GM21576 (cell line): ENCODE results near the gene PDGFB.
A peak's percentile ranks its signal among the peaks of the same experiment; 100 is the strongest.

Experiments used
- ATAC-seq: cut with Tn5 transposase; IDR thresholded peaks from one replicate; pipeline ENCODE4 v1.9.1; 2021; ENCODE audit warnings: mild to moderate bottlenecking, moderate library complexity; ENCODE audit not compliant: unreplicated experiment

PDGFB gene

DNA sequence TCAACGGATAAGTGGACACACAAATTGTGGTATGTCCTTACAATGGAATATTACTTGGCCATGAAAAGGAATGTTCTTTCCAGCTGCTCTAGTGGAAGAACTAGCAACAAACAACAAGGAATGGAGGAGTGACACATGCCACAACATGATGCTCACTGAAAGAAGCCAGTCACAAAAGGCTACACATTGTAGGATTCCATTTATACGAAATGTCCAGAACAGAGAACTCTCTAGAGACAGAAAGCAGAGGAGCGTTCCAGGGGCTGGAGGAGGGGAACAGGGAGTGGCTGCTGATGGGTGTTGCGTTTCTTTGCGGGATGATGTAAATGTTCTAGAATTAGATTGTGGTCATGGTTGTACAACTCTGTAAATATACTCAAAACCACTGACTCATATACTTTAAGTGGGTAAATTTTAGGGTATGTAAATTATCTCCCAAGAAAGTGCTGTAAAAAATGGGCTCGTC lies 32.4 kb upstream of the PDGFB start:
- no peak for ATAC-seq

DNA sequence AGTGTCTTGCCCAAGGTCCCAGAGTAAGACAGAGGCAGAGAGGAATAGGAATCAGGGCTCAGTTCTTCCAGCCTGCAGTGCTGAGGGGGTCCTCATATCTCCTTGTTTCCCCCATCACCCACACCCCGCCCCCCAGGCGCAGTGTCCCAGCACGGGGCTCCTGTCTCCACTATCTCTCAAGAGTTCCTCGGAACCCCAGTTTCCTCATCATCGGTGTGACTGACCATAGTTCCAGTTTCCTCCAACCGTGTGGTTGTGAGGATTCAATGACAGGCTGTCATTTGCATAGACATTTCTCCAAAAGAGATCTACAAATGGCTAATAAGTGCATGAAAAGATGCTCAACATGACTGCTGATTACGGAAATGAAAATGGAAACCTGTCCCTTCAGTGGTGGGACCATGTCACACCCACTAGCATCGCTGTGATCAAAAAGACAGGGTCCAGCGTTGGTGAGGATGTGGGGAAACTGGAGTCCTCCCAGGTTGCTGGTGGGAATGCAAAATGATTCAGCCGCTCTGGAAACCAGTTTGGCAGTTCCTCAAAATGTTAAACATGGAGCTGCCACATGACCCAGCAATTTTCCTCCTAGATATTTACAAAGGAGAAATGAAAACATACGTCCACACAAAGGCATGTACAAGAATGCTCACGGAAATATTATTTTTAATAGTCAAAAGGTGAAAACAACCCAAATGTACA lies 31.8 kb upstream of the PDGFB start:
- ATAC-seq = no peak

DNA sequence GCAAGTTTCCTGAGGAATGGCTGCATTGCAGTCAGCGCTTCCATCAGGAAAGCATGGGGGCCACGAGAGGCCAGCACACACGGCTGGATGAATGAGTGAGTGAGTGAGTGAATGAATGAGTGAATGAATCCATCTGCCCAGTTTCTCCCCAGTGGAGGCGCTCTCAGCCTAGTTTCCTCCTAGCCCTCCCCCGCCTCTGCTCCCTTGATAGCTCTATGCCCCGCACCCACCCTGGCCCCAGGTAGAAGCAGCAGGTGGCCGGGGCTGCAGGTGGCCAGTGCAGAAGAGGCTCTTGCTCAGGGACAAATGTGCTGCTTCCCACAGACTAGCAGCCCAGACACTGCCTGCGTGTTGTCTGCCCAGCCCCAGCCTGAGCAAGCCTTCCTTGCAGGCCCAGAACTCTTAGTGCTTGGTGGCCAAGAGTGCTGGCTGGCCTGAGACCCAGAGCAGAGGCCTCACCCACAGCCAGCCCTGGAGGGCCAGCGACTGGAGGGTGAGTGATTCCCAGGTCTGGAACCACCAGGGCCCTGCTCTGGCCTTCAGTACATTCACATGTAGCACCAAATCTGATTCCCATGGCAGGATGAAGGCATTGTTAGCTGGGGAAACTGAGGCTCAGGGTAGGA lies 31.1 kb upstream of the PDGFB start:
- ATAC-seq = no peak

DNA sequence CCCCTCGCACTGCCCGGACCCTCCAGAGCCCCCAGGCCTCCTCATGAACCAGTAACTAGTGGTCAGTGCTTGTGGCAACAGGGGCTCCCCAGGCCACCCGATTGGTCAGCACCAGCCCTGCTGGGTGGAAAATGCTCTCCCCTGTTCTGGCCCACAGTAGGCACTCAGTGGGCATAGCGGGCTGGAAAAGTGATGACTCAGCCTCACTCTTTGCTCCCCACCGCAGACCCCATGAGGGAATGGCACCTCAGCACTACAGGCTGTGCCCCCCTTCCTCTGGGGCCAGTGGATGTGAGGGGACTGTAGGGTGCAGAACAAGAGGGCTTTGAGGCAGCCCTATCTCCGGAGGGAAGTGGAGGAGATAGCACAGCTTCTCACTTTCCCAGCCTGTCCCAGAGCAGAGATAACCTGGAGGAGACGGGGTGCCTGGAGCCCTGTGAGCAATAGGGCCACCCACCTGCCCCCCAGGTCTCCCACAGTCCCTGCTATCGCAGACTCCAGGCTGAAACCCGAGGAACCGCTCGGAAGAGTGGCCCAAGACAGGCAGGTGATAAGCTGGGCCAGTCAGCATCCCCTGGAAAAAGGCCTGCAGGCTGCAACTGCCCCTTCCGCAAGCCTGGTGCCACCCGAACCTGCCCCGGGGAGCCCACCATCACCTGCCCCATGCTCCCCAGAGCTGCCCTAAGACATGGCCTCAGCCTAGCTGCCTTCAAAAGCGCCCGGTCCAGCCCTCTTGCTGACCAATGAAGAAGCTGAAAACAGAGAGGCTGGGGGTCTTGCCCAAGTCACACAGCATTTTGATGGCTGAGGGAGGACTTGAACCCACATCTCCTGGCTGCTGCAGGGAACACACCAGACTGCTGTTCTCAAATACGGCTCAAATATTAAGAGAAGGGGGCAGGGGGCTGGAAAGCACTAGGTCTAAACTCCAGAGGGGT lies 29.4 kb upstream of the PDGFB start:
- ATAC-seq = no peak

DNA sequence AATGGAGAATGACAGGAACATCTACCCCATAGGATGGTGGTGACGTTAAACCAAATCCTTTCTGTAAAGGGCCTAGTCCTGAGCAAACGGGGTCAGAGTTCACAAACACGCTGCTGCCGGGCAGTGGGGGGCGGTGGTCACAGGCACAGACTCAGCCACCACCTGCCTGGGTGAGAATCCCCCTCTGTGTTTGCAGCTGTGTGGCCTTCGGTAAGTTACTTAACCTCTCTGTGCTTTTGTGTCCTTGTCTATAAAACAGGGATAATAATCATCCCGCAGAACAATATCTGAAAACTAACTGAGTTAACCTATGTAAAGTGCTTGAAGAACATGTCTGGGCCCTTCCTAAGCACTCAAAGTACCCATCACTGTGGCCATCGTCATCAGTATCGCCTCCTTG lies 26.0 kb upstream of the PDGFB start:
- ATAC-seq = no peak

DNA sequence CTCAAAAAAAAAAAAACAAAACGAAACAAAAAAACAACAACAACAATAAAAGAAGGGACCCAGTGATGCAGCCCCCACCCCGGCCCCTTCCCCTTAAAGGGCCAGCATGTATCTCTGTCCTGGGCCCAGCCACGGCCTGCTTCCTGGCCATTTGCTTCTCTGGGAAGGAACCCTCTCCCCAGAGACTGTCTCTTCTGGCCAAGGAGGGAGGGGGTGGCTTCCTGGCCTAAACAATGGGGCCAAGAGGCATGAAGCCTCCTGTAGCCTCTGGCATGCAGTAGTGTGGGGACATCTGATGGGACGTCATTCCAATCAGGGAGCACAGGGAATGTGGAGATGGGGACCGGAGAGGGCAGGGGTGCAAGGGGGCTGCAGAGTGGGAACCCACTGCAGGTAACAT lies 25.5 kb upstream of the PDGFB start:
- ATAC-seq = no peak

DNA sequence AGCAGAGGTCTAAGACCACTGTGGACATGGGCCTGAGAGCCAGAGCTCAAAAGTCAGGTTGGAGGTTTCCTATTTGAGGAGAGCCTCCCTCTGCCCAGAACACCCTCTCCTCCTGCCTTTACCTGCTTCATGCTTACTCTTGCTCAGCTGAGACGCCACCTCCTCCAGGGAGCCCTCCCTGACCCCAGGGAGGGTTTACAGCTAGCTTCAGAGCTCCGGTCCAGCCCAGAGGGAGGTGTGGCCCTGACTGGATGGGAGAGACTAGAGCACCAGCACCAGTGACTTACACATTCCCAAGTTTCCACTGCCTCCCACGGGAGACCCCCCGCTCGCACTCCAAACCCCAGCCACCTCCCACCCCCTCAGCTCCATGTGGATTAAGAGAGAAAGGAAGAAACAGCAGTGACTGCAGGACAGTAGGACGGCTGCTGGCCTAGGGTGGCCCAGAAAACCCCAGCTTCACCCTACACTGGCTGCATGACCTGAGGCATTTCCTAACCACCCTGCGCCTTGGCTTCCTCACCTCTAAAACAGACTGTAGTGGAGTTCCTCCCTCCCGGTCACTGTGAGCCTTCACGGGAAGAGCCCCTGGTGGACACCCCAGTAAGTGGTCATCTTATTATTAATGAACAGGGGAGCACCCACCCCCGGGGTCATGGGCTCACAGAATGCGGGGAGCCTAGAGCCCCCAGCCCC lies 24.5 kb upstream of the PDGFB start:
- no peak for ATAC-seq

DNA sequence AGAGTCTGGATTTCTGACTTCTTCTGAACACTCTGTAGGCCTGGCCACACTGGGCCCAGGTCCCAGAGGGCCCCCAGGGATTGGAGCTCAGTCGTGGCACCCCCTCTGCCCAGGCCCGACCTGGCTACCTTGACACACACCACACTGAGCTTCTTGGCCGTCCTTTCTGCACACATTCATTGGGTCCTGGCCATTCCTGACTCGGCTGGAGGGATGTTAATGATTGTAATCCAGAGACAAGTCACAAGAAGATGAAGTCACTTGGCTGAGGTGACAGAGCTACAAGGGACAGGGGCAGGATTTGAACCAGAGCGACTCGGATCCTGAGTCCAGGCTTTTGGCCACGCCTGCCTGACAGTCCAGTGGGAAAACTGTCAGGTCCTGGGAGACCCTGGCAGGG lies 23.9 kb upstream of the PDGFB start:
- no peak for ATAC-seq

DNA sequence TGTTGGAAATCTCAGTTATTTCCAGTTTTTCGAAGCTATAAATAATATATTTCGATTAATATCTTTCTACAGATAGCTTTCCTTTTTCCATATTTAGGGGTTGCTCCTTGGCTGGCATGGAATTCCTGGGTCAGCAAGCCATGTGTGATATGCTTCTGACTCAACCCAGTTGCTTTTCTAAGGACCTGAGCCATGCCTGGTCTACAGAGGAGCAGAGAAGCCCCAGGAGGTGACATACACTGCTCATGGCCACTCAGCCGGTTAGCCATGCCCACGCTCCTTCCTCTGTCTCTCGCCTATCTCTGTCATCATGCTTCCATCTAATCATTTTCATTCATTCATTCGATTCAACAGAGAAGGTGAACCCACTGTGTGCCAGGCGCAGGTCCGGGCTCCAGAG lies 23.2 kb upstream of the PDGFB start:
- no peak for ATAC-seq

DNA sequence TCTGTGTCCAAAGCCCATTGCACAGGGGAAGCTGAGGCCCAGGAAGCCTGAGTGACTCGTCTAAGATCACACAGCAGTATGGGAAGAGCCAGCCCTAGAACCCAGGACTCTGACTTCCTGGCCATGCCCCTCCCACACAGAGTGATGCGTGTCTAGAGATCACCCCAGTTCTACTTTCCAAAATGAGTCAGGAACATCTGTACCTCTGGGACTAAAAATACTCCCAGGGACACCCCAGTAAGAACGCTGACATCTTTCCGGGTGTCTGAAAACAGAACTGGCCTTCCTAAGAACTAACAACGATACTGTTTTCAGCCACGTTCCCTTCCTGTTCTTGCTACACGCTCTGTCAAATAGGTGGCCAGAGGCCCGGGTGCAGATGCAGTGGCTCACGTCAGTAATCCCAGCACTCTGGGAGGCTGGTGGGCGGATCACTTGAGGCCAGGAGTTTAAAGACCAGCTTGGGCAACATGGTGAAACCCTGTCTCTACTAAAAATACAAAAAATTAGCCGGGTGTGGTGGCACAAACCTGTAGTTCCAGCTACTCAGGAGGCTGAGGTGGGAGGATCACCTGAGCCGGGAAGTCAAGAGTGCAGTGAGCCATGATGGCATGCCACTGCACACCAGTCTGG lies 21.7 kb upstream of the PDGFB start:
- peak; percentile 68 for ATAC-seq

DNA sequence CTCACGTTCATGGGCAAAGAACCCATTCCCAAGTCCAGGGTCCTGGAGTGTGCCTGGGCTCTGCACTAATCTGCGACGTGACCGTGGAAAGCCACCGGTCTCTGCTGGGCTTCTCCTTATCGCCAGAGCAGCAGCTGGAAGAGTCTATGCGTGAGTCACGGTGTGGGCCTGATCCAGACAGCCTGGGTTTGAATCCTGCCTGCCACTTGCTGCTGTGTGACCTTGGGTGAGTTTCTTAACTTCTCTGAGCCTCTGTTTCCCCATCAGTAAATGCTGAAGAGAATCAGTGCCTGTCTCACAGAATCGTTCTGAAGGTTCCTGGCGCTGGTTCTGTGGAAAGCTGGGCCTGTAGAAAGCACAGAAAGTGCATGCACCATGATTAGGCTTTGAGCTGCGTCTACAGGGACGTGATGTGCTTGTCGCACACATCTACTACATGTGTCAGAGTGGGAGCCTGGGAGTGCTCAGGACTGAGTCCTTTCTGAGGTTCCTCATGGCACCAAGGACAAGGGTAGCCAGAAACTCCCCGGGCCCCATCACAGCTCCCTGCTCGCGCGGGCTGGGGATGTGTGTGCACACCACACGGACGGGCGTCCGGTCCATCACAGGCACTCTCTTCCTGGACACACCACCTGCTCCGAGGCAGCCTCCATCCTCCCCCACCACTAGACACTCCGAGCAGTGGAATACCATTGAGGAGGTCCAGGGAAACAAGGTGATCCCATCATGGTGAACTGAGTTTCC lies 20.5 kb upstream of the PDGFB start:
- no peak for ATAC-seq

DNA sequence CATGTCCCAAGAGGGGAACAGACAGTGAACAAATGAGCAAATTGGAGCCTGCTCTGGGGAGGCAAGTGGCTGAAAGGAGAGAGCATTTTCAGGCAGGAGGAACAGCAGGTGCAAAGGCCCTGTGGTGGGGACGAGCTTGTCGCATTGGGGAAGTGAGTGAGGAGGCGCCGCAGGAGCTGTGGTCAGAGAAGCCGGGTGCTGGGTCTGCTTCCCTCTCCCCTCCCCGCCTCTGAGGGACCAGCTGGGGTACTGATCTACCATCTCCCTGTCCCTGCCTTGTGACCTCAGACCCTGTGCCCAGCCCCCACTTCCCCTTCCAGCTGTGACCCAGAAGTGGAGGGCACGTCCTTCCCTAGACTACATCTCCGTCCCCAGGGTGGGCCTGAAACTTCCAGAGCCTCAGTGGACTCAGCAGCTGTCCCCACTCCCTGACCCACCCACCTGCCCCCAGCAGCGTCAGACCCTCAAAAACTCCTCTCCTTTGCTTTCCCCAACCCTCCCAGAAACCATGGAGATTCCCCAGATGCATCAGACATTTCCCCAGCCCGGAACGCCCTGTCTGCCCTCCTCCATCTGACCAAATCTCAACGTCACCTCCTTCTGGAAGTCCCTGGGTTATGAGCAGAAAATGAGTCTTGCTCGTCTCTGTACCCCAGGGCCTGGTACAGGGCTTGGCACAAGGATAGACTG lies 19.7 kb upstream of the PDGFB start:
- ATAC-seq = no peak

DNA sequence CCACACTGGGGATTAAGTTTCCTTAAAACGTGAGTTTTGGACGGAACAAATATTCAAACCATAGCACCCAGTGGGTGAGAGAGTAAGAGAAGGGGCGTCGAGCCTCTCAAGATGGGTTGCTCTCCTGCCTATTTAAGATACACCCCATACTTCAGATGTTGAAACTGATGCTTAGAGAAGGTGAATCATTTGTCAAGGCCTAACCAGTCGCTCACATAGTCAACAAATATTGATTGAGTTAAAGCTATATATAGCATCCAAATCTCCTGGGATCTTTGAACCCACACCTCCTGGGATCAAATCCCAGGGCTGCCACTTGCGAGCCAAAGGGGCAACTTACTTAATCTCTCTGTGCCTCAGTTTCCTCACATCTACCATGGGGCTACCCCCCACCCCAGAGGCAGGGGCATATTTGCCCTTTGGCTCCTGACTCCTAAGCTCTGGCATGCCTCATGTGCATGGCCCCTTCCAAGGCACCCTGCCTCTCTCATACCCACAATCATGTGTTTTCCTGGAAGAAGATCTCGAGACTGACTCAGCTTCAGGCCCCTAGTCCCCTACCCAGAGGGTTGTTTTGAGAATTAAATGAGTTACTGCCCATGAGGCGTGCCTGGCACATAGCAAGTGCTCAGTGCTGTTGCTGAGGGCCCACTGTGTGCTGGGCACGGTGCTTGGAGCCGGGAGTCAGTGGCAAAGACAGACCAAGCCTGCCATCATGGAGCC lies 19.0 kb upstream of the PDGFB start:
- no peak for ATAC-seq

DNA sequence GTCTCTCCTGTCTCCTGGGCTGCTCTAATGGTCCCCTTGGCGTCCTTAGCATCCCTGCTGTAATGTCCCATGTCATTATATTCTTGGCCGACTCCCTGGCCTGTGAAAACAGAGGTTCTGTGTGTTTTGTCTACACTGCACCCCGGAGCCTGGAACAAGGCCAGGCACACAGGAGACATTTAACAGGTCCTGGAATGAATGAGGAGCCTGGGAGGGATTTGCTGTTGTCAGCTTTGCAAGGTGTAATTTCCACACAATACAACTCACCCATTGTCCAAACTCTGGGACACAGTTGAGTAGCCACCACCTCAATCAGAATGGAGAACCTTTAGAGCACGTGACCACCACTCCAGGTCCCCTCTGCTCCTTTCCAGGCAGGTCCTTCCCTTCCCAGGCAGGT lies 14.9 kb upstream of the PDGFB start:
- ATAC-seq = no peak

DNA sequence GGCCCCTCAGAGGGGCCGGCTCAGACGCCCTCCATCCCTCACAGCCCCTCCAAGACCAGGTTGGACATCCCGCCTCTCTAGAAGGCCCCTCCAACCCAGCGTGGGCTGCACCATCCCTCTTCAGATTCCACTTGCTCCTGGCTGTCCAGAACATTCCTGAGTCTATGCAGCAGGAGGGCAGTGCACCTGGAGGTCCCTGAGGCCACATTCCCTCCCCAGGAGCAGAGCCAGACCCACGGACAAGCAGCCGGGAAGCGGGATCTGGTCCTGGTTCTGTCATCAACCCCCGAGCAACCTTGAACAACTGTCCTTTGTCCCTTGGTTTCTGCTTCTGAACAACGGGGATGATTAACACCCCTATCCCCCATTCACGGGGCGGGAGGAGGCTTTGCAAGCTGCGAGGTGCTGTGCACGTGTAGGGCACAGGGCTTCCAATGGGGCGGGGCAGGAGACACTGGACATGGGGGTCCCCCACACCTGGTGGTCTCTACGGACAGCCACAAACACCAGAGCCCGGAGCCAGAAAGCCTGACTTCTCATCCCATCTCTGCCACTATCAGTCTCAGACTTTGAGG lies 13.2 kb upstream of the PDGFB start:
- no peak for ATAC-seq

DNA sequence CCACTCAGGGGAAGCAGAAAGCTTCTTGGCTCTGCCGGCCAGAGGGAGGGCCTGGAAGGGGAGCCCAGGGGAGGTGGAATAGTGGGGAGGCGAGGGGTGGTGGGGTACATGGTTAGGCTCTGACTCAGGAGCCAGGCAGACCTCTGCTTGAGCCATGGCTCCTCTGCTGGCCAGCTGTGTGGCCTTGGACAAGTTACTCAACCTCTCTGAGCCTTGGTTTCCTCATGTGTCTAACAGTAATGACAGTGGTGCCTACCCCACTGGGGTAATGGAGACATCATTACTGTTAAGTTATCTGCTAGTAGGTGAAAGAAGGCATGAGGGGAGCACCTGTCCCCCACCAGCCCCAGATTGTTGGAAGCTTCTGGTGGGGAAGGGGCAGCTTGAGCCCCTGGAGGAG lies 12.2 kb upstream of the PDGFB start:
- ATAC-seq = no peak

DNA sequence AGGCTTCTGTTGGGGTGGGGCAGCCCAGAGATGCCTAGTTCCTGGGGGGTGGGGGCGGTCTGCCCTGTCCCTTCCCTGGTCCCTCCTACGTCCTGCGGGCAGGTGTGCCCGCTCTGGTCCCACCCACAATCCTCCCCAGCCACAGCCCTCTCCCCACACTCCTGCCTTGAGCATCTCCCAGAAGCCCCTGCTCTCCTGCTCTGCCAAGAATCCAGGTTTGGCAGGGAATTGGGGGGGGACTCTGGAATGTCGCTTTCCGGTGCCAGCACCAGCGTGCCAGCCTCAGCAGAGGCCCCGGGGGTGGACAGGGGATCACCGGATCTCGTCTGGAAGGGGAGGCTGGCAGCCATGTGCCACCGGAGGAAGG lies 11.4 kb upstream of the PDGFB start:
- ATAC-seq = no peak

DNA sequence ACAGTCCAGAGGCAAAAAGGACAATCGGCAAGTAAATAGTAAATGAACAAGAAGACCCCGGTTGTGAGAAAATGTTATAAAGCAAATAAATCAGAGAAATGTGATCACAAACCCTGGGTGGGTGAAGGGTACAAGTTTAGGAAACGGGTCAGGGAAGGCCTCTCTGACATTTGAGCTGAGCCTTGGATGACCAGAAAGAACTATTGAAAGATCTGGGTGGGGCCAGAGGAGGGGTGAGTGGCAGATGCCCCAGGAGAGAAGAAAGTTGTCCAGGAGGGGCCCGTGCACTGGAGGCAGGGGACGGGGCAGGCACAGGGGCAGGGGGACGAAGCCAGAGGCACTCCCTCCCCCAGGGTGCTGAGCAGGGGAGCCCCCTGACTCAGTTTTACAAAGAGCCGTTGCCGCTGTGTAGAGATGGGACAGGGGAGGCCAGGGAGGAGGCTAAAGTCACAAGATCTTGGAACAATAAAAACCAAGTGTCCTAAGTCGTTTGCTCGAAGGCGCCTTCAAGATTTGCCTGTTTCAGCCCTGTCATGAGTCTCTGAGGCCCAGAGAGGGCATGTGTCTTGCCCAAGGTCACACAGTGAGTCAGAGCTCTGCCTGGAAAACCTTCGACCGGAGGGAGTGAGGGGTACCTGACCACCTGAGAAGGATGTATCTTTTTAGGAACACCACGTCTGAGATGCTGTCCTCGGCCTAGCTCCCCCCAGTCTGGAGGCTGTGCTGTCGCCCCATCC lies 10.8 kb upstream of the PDGFB start:
- no peak for ATAC-seq
